Thymus (tissue), 11 donors: ENCODE results near the gene POLD2. TPM values are rescaled to one million over a fixed set of nuclear protein-coding genes. Genes with fewer than 3 reads are reported as not detected.

ENCODE experiments used
- DNase-seq, 9 donors: peaks; one replicate each; pipeline ENCODE4 v3.0.0-alpha.2; 2013; ENCODE audit warnings: low spot score in 9 of 9, low read depth in 6 of 9, missing footprints in 1 of 9
- H3K27ac ChIP-seq, 2 donors: one replicate each; pipeline ENCODE4 v1.5.1; 2013; ENCODE audit warnings: control low read depth in 1 of 2, low read depth in 1 of 2, low read length in 1 of 2, mild to moderate bottlenecking in 1 of 2, moderate library complexity in 1 of 2
- H3K27me3 ChIP-seq, 2 donors: one replicate each; pipeline ENCODE4 v1.5.1; 2013; ENCODE audit warnings: low read length in 1 of 2; ENCODE audit not compliant: control insufficient read depth in 2 of 2, insufficient read depth in 1 of 2
- H3K36me3 ChIP-seq, 2 donors: one replicate each; pipeline ENCODE4 v1.5.1; 2013; ENCODE audit warnings: low read length in 1 of 2, mild to moderate bottlenecking in 1 of 2, moderate library complexity in 1 of 2; ENCODE audit not compliant: control insufficient read depth in 2 of 2, insufficient read depth in 2 of 2
- H3K4me1 ChIP-seq, 2 donors: one replicate each; pipeline ENCODE4 v1.5.1; 2013; ENCODE audit warnings: low read length in 2 of 2; ENCODE audit not compliant: control insufficient read depth in 2 of 2, insufficient read depth in 2 of 2
- H3K4me3 ChIP-seq, 2 donors: one replicate each; pipeline ENCODE4 v1.5.1; 2013; ENCODE audit warnings: low read length in 2 of 2, control low read depth in 1 of 2, mild to moderate bottlenecking in 1 of 2
- H3K9me3 ChIP-seq, 2 donors: one replicate each; pipeline ENCODE4 v1.5.1; 2013; ENCODE audit warnings: low read length in 1 of 2, mild to moderate bottlenecking in 1 of 2; ENCODE audit not compliant: control insufficient read depth in 2 of 2, insufficient read depth in 1 of 2
- WGBS: extraction: QIAGEN DNeasy Blood & Tissue Kit; methylation state at CpG from one replicate; pipeline ENCODE4 v1.1.7; 2013; 5-methylcytosine and 5-hydroxymethylcytosine counted together
- polyA plus RNA-seq: library from polyadenylated mRNA; stranded (reverse); fragments of 200-250 nt; gene quantifications from one replicate; pipeline ENCODE4 v1.2.3, GENCODE V29; 2013
- total RNA-seq: library from RNA; stranded (reverse); fragments of 120-200 nt; gene quantifications from one replicate; pipeline ENCODE4 v1.2.4, GENCODE V29; 2013
- donor health status: healthy.

POLD2 gene
- total and polyA plus RNA-seq, 2 donors = 44.0 to 79.6 TPM

DNA sequence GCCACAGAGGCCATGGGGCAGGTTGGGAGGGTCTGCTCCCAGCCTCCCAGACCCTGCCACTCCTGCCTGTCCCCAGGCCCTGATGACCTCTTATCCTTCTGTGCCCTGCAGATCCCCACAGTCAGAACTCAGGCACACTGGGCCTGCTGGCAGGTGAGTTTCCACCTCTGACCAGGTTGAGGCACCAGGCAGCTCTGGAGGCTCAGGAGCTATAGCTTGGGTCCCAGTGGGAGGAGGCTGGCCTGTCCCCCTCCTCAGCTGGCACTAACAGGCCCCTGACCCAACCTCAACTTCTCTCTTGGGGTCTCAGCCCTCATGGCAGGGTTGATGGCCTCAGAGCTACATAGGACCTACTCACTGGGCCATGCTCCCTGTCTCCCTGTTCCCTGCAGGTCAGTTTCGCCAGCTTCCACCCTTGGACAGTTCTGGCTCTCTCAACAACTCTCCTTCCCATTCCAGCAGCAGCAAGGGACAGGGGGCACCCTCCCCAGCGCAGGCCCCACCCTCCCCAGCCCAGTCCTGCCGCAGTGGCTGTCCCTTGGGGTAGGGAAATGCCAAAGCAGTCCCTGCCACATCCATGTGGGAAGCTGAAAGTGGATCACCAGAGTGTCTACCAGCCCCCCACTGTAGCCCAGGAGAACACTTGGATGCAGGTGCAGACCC is 21.9 kb downstream of the POLD2 start:
- Histone ChIP-seq H3K4me3 (no peak overlapping the region), H3K36me3 (peaks cover under 1 to 10% of the 10 kb centered on the region in 2 donors), H3K9me3 (peaks cover 0 to 8% of the 10 kb centered on the region in 2 donors), H3K4me1 (peaks cover 59 to 91% of the 10 kb centered on the region in 2 donors), H3K27ac (peak overlapping the region; percentile 71 to 100), H3K27me3 (peaks cover 0 to 8% of the 10 kb centered on the region in 2 donors)
- WGBS = 100% methylated on average over 3 of the region's 3 CpGs
- peak in 1 of 9 donors; percentile 27 for DNase-seq

- peak in 1 of 9 donors; percentile 45 for DNase-seq
- H3K27ac ChIP-seq = peak overlapping the region; percentile 72 to 100
- peaks cover 0 to 8% of the 10 kb centered on the region in 2 donors for H3K27me3 ChIP-seq
- WGBS = 81% methylated on average over 10 of the region's 10 CpGs
- H3K36me3 ChIP-seq = peaks cover 0 to 3% of the 10 kb centered on the region in 2 donors
- H3K9me3 ChIP-seq = peaks cover 0 to 8% of the 10 kb centered on the region in 2 donors
- H3K4me3 ChIP-seq = no peak overlapping the region
- H3K4me1 ChIP-seq = peaks cover 64 to 91% of the 10 kb centered on the region in 2 donors
Measured at GRCh38 chr7:44100458-44101302, 22.7 kb downstream of the POLD2 start.

GRCh38 chr7:44099669-44100068 is 23.7 kb downstream of the POLD2 start:
- peak in 1 of 9 donors; percentile 32 for DNase-seq
- H3K4me1 ChIP-seq = peaks cover 75 to 92% of the 10 kb centered on the region in 2 donors
- peaks cover 0 to 8% of the 10 kb centered on the region in 2 donors for H3K9me3 ChIP-seq
- H3K27ac ChIP-seq = peak overlapping the region in 1 of 2 donors; percentile 100
- H3K27me3 ChIP-seq = peaks cover 0 to 3% of the 10 kb centered on the region in 2 donors
- H3K4me3 ChIP-seq = no peak overlapping the region
- 36% methylated on average over 4 of the region's 4 CpGs for WGBS
- no peaks in the 10 kb centered on the region for H3K36me3 ChIP-seq

GRCh38 chr7:44098092-44099068 is 25.0 kb downstream of the POLD2 start:
- Histone ChIP-seq H3K4me3 (no peak overlapping the region), H3K27me3 (no peaks in the 10 kb centered on the region), H3K9me3 (peaks cover 0 to 10% of the 10 kb centered on the region in 2 donors), H3K4me1 (peaks cover 81 to 99% of the 10 kb centered on the region in 2 donors), H3K36me3 (no peaks in the 10 kb centered on the region), H3K27ac (peak overlapping the region; percentile 96 to 100)
- 37% methylated on average over 6 of the region's 6 CpGs for WGBS
- peak in 2 of 9 donors; percentile 56 to 82 for DNase-seq

DNA sequence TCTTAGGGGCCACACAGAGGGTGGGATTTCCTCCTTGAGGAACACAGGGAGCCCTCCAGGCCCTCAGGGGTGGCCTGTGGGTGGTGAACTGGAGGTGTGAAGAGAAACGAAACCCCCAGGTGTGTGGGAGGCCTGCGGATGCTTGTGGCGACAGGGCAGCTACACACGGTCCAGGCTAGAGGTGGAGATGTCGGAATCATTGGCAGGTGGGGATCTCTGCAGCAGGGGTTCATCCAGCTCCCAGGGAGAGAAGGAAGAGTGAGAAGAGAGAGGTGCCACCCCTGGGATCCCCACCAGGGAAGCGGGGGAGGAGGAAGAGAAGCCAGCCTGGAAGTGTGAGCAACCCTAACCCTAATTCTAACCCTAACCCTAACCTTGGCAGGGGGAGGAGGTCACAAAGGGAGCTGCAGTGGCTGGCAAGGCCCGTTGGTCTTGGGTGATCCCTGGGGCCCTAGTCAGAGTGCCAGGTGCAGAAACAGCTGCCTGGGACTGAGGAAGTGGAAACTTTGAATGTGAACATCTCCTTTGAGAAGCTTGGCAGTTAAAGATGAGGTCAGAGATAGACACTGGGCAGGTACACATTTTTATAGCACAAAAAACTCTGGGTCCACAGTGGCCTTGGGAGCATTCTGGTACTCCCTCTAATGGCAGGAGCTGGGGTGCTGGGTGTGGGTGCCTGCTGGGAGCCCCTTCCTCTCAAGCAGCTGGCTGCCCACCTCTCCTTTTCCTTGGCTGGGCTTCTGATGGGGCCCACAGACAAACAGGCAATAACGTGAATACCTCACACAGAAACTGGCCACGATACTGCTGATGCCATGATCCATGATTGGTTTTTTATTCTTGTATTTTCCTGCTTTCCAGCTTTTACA is 26.1 kb downstream of the POLD2 start:
- Histone ChIP-seq H3K9me3 (peaks cover 0 to 17% of the 10 kb centered on the region in 2 donors), H3K27me3 (no peaks in the 10 kb centered on the region), H3K36me3 (no peaks in the 10 kb centered on the region), H3K4me3 (peak overlapping the region in 1 of 2 donors; percentile 13), H3K4me1 (peaks cover 79 to 99% of the 10 kb centered on the region in 2 donors), H3K27ac (peak overlapping the region; percentile 96 to 100)
- 13% methylated on average over 9 of the region's 9 CpGs for WGBS
- peak in 8 of 9 donors; percentile 66 to 93 (median 82) for DNase-seq

DNA sequence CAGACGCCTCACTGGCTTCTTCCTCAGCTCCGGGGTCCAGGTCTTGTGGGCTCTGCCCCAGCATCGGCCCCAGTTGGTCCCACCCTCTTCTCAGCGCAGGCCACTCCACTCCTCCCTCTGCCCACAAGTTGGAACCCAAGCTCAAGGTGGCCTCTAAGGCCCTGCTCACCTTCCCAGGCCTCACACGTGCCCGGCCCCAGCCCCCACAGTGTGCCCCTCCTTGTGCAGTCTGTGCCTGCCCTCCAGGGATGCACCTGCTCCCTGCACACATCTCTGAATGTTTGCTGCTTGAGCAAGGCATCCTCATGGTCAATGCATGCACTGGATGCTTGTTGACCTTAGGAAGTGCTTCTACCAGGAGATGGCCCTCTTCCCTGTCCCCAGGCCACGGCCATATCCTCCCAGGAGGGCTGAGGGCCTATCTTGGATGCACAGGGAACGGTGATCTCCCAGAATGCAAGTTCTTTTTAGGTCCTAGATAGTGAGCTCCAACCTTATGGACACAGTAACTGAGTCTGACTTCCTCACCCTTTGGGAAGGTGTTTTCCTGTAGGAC is 26.9 kb downstream of the POLD2 start:
- Histone ChIP-seq H3K27me3 (no peaks in the 10 kb centered on the region), H3K4me3 (no peak overlapping the region), H3K4me1 (peaks cover 80 to 99% of the 10 kb centered on the region in 2 donors), H3K27ac (peak overlapping the region; percentile 96 to 100), H3K9me3 (peaks cover 0 to 17% of the 10 kb centered on the region in 2 donors), H3K36me3 (no peaks in the 10 kb centered on the region)
- WGBS = 63% methylated on average over 8 of the region's 8 CpGs
- DNase-seq = peak in 2 of 9 donors; percentile 58 to 76

- peak overlapping the region; percentile 96 to 100 for H3K27ac ChIP-seq
- WGBS = 97% methylated on average over 3 of the region's 3 CpGs
- H3K4me3 ChIP-seq = no peak overlapping the region
- no peaks in the 10 kb centered on the region for H3K27me3 ChIP-seq
- no peak for DNase-seq
- H3K36me3 ChIP-seq = no peaks in the 10 kb centered on the region
- H3K9me3 ChIP-seq = peaks cover 0 to 17% of the 10 kb centered on the region in 2 donors
- peaks cover 74 to 95% of the 10 kb centered on the region in 2 donors for H3K4me1 ChIP-seq
Measured at GRCh38 chr7:44095781-44096180, 27.6 kb downstream of the POLD2 start.
